ENCODE data around the gene PARD6B. TPM values are rescaled to one million over a fixed set of nuclear protein-coding genes. Genes with fewer than 3 reads are reported as not detected.
"Not testable (repeated sequence)": the region's sequence is repeated elsewhere in the genome, so short reads cannot be mapped to it uniquely, and the experiment has no call there.

PARD6B gene
- total RNA-seq, 2 donors from 2014 or later, result 4.3 to 5.0 TPM

GRCh38 chr20:50799890-50800550 lies 68.6 kb downstream of the PARD6B start:
- Mint-ChIP-seq H3K36me3 (ENCODE audit: insufficient read depth in 2 of 2) (peaks cover 0 to 2% of the 10 kb centered on the region in 2 donors), H3K9me3 (no peaks in the 10 kb centered on the region), H3K27ac (no peak overlapping the region), H3K4me3 (peak overlapping the region in 1 of 2 donors; percentile 13), H3K27me3 (ENCODE audit: low read depth) (no peaks in the 10 kb centered on the region), H3K4me1 (ENCODE audit: low read depth) (peaks cover 19% of the 10 kb centered on the region)
- DNase-seq, result no peak
- no peak for ATAC-seq (replicated peaks in 1 of 2)

- ATAC-seq (replicated peaks in 1 of 2); DNase-seq; H3K27me3 Mint-ChIP-seq (ENCODE audit: low read depth); H3K36me3 Mint-ChIP-seq (ENCODE audit: insufficient read depth in 2 of 2); H3K27ac Mint-ChIP-seq; H3K4me3 Mint-ChIP-seq; H3K9me3 Mint-ChIP-seq: not testable (repeated sequence)
- peaks cover 17% of the 10 kb centered on the region for H3K4me1 Mint-ChIP-seq (ENCODE audit: low read depth)
Measured at GRCh38 chr20:50800986-50801746, 69.8 kb downstream of the PARD6B start.

- ATAC-seq (replicated peaks in 1 of 2), result no peak
Measured at GRCh38 chr20:50801747-50802125, 70.4 kb downstream of the PARD6B start.

GRCh38 chr20:50802289-50802688 lies 70.9 kb downstream of the PARD6B start:
- DNase-seq, result no peak
- no peak overlapping the region for H3K27ac Mint-ChIP-seq
- H3K27me3 Mint-ChIP-seq (ENCODE audit: low read depth), result no peaks in the 10 kb centered on the region

More at GRCh38 chr20:50801747-50802125, 70.4 kb downstream of the PARD6B start:
- peaks cover 17% of the 10 kb centered on the region for H3K4me1 Mint-ChIP-seq (ENCODE audit: low read depth)
- no peak overlapping the region for H3K27ac Mint-ChIP-seq
- DNase-seq, result no peak
- H3K9me3 Mint-ChIP-seq, result no peaks in the 10 kb centered on the region
- H3K27me3 Mint-ChIP-seq (ENCODE audit: low read depth), result no peaks in the 10 kb centered on the region
- H3K36me3 Mint-ChIP-seq (ENCODE audit: insufficient read depth in 2 of 2), result no peaks in the 10 kb centered on the region
- H3K4me3 Mint-ChIP-seq, result no peak overlapping the region

DNA sequence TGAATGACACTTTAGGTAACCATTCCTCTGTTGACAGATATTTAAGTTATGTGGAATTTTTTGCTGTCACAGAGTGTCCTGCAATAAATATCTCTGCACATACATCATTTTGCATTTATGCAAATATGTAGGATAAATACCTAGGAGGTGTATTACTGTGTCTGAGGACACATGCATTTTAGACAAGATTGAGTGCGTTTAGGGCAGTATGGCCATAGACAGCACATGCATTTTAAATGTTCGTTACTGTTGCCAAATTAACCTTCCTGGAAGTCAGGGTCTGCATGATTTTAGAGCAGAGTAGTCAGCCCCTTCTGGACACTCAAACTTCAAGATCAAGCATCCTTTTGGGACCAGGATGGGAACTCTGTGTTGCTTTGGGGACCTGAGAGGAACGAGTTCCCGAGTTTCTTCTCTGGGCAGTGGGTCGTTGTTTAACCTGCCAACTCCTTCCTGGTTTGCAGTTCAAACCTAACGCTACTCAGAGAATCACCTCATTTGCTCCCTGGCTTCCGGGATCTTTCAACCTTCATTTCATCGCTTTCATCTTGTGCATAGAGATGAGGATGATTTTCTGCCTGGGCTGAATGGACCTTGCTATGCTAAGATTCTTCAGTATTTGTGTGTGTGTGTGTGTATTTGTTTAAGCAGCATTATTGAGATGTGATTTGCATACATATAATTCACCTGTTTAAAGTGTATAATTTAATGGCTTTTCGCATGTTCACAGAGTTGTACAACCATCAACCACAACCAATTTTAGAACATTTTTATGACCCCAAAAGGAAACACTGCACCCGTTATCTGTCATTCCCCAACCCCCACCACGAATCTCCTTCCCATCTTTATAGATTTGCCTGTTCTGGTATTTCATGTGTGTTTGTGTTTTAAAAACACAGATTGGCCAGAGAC lies 73.3 kb downstream of the PARD6B start:
- DNase-seq, result peak; percentile 13 to 41
- Mint-ChIP-seq H3K27ac (peak overlapping the region; percentile 96), H3K36me3 (ENCODE audit: insufficient read depth in 2 of 2) (no peaks in the 10 kb centered on the region), H3K27me3 (ENCODE audit: low read depth) (no peaks in the 10 kb centered on the region), H3K4me1 (ENCODE audit: low read depth) (peaks cover 18% of the 10 kb centered on the region), H3K4me3 (peak overlapping the region; percentile 70 to 88), H3K9me3 (no peaks in the 10 kb centered on the region)
- ATAC-seq (replicated peaks in 1 of 2), result peak; percentile 70 to 88

More at GRCh38 chr20:50802289-50802688, 70.9 kb downstream of the PARD6B start:
- Mint-ChIP-seq H3K36me3 (ENCODE audit: insufficient read depth in 2 of 2) (no peaks in the 10 kb centered on the region), H3K4me3 (no peak overlapping the region), H3K4me1 (ENCODE audit: low read depth) (peaks cover 17% of the 10 kb centered on the region), H3K9me3 (no peaks in the 10 kb centered on the region)
- no peak for ATAC-seq (replicated peaks in 1 of 2)

GRCh38 chr20:50805349-50805684 lies 73.9 kb downstream of the PARD6B start:
- Mint-ChIP-seq H3K36me3 (ENCODE audit: insufficient read depth in 2 of 2) (no peaks in the 10 kb centered on the region), H3K4me1 (ENCODE audit: low read depth) (peaks cover 18% of the 10 kb centered on the region), H3K27ac (peak overlapping the region; percentile 96), H3K9me3 (no peaks in the 10 kb centered on the region), H3K4me3 (peak overlapping the region; percentile 70 to 88), H3K27me3 (ENCODE audit: low read depth) (no peaks in the 10 kb centered on the region)
- ATAC-seq (replicated peaks in 1 of 2) (no peak), DNase-seq (no peak)

DNA sequence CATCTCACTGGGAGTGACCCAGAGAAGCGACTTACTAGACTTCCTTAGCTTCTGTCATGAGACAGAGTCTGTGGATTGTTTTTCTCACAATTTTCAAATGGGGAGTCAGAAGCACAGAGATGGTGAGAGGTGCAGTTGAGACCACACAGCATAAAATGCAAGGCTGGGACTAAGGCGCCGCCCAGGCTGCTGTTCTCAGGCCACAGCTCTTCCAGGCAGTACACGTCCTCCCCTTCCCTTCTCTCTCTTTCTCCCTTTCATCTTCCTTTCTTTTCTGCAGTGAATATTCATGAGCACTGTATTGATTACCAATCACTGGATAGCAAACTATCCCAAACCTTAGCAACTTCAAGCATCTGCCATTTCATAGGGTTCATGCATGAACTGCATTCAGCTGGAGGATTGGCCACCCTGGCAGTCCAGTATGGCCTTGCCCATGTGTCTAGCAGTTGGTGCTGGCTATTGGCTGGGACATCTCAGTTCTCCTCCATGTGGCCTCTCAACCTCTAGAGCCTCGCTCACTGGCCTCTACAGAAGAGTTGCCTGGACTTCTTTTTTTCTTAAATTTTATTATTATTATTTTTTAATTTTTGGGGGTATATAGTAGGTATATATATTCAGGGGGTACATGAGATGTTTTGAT lies 74.9 kb downstream of the PARD6B start:
- DNase-seq (no peak), ATAC-seq (replicated peaks in 1 of 2) (no peak)
- H3K4me3 Mint-ChIP-seq, result no peak overlapping the region
- H3K9me3 Mint-ChIP-seq, result no peaks in the 10 kb centered on the region
- H3K36me3 Mint-ChIP-seq (ENCODE audit: insufficient read depth in 2 of 2), result no peaks in the 10 kb centered on the region
- H3K4me1 Mint-ChIP-seq (ENCODE audit: low read depth), result peaks cover 18% of the 10 kb centered on the region
- H3K27me3 Mint-ChIP-seq (ENCODE audit: low read depth), result no peaks in the 10 kb centered on the region
- peak overlapping the region; percentile 90 for H3K27ac Mint-ChIP-seq

Other genes with a start within 250 kb of the PARD6B start
- 100 to 1,000 TPM; 138 TPM for gene PTPN1, start 221.2 kb upstream of the PARD6B start, total RNA-seq
- gene RIPOR3, start 40.0 kb upstream of the PARD6B start, total RNA-seq, result under 1 TPM; 0.14 to 0.23 TPM
- gene BCAS4, start 63.5 kb downstream of the PARD6B start, total RNA-seq, result 10 to 100 TPM; 13.6 to 26.7 TPM
- 10 to 100 TPM; 62.3 to 72.2 TPM for gene ADNP, start 199.9 kb downstream of the PARD6B start, total RNA-seq
- 10 to 100 TPM; 56.6 to 64.3 TPM for gene DPM1, start 227.0 kb downstream of the PARD6B start, total RNA-seq
- 1 to 10 TPM; 4.1 to 4.2 TPM for gene MOCS3, start 227.2 kb downstream of the PARD6B start, total RNA-seq

Data from activated T-cell treated with anti-CD3 and anti-CD28 coated beads, Interleukin-2, amount 50 U/mL, for 72 hours (primary cell).